ENCODE results near the gene PRKN. TPM values are rescaled to one million over a fixed set of nuclear protein-coding genes. Genes with fewer than 3 reads are reported as not detected.

Gene PRKN
- total RNA-seq, 4 donors from 2014 or later, result 6.3 to 11.9 (median 9.5) TPM

DNA sequence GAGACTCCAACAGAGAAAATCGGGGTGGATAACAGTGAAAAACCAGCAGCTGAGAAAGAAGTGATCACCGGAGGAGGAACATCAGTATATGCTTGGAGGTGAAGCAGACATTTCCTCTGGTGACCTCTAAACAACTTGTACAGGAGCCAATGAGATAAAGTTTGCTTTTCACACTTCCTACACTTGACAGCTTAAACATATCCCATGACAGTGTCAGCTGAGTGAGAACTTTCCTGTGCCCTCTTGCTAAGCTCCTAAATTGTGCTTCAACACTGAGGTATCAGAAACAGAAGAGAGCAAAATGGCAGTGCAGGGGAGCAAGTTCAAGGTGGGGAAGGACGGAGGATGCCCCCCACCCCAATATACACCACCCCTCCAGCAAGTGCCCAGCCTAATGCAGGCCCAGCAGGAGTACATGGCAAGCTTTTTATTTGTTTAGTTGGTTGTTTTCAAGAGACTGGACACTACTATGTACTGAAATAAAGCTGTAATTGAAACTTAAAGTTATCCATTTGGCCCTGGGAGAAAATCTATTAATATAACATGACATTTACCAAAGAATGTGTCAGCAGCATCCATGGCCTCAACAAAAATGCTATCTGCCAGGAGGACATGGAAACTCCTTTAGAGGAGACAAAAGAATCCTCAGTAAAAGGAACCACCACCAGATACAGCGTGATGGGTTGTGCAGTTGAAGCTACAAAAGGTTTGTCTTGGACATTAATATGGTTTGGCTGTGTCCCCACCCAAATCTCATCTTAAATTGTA, 540.2 kb downstream of the PRKN start:
- DNase-seq (ENCODE audit: low spot score in 2 of 2), result no peak
- TF ChIP-seq POLR2A (IDR thresholded peaks at IDR 0.05), result no peak
- TF ChIP-seq, protein P1, sequence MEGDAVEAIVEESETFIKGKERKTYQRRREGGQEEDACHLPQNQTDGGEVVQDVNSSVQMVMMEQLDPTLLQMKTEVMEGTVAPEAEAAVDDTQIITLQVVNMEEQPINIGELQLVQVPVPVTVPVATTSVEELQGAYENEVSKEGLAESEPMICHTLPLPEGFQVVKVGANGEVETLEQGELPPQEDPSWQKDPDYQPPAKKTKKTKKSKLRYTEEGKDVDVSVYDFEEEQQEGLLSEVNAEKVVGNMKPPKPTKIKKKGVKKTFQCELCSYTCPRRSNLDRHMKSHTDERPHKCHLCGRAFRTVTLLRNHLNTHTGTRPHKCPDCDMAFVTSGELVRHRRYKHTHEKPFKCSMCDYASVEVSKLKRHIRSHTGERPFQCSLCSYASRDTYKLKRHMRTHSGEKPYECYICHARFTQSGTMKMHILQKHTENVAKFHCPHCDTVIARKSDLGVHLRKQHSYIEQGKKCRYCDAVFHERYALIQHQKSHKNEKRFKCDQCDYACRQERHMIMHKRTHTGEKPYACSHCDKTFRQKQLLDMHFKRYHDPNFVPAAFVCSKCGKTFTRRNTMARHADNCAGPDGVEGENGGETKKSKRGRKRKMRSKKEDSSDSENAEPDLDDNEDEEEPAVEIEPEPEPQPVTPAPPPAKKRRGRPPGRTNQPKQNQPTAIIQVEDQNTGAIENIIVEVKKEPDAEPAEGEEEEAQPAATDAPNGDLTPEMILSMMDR (IDR thresholded peaks at IDR 0.05), result no peak
- WGBS, 2 donors, result 90 to 92% methylated on average over 4 of the region's 4 CpGs
- intact Hi-C loops (cut with DNase I; ENCODE audit: low total_unique reads), result loop anchor here (5.0 kb wide), 1 partner anchor 1665 kb away; no protein-coding TSS in a partner anchor
- no peak overlapping the region for H3K4me3 ChIP-seq (ENCODE audit: low read depth, poor library complexity, severe bottlenecking)

DNA sequence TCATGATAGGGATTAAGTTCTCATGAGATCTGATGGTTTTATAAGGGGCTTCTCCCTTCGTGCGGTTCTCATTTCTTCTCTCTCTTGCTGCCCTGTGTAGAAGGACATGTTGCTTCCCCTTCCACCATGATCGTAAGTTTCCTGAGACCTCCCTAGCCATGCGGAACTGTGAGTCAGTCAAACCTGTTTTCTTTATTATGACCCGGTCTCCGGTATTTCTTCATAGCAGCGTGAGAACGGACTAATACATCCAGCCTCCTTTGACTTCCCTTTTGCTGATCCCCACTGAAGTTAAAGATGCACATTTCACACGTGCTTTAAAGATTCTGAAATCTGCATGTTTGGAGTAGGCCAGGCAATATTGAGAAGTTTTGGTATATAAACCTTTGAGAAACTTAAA, 543.1 kb downstream of the PRKN start:
- intact Hi-C loops (cut with DNase I; ENCODE audit: low total_unique reads), result no loop called here
- TF ChIP-seq, protein P1 (IDR thresholded peaks at IDR 0.05), result no peak
- TF ChIP-seq POLR2A (IDR thresholded peaks at IDR 0.05), result no peak
- WGBS, 2 donors, result 93 to 94% methylated on average over 9 of the region's 9 CpGs
- no peak for DNase-seq (ENCODE audit: low spot score in 2 of 2)
- H3K4me3 ChIP-seq (ENCODE audit: low read depth, poor library complexity, severe bottlenecking), result no peak overlapping the region

DNA sequence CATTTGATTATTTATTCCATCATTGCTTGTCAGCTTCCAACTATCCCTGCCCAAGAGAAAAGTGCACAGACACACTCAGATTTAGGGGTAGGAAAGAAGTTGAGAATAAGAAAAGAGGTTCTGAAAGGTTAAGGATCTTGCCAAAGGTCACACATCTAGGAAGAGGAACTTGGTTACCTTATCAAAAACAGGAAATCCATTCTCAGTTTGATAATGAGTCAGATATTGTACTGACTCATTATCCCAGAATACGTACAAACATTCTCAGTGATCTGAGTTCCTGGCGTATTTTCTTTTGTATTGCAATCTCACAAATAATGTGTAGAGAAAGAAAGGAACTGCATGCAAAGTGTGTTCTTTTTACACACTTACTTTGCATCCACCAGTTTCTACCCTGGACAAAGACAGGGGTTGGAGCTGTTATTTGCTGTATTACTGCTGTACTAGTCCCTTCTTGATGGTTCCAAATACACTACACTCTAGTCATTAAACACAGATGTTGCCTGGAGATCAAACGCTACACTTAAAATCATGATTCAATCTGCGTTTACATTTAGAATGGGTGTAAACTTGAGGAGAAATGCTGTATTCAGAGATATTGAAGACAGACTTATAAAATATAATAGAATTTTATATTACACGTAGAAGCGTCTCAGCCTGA, 545.7 kb downstream of the PRKN start:
- no peak overlapping the region for H3K4me3 ChIP-seq (ENCODE audit: low read depth, poor library complexity, severe bottlenecking)
- 43 to 50% methylated on average over 6 of the region's 6 CpGs for WGBS, 2 donors
- intact Hi-C loops (cut with DNase I; ENCODE audit: low total_unique reads), result no loop called here
- TF ChIP-seq, protein P1 (IDR thresholded peaks at IDR 0.05), result no peak
- TF ChIP-seq POLR2A (IDR thresholded peaks at IDR 0.05), result no peak
- no peak for DNase-seq (ENCODE audit: low spot score in 2 of 2)

DNA sequence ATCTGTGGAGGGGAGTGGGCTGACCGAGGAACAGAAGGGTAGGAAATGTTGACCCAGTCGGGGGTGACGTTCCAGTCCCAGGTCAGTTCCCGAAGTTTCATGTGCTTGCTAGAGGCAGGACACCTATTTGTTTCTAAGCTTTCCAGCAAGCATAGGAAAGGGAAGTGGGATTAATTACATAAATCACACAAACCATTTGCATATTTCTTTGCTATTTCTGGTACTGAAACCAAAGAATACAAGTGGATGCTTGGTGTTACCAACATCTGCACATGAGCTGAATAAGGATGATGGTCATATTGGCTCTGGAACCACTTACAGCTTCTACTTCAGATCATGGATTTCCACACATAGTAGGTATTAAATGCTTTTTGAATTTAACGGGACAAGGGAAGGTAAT, 546.5 kb downstream of the PRKN start:
- no peak overlapping the region for H3K4me3 ChIP-seq (ENCODE audit: low read depth, poor library complexity, severe bottlenecking)
- intact Hi-C loops (cut with DNase I; ENCODE audit: low total_unique reads), result no loop called here
- no peak for DNase-seq (ENCODE audit: low spot score in 2 of 2)
- WGBS, 2 donors, result 78 to 91% methylated on average over 5 of the region's 5 CpGs
- TF ChIP-seq, protein P1 (IDR thresholded peaks at IDR 0.05), result no peak
- TF ChIP-seq POLR2A (IDR thresholded peaks at IDR 0.05), result no peak

DNA sequence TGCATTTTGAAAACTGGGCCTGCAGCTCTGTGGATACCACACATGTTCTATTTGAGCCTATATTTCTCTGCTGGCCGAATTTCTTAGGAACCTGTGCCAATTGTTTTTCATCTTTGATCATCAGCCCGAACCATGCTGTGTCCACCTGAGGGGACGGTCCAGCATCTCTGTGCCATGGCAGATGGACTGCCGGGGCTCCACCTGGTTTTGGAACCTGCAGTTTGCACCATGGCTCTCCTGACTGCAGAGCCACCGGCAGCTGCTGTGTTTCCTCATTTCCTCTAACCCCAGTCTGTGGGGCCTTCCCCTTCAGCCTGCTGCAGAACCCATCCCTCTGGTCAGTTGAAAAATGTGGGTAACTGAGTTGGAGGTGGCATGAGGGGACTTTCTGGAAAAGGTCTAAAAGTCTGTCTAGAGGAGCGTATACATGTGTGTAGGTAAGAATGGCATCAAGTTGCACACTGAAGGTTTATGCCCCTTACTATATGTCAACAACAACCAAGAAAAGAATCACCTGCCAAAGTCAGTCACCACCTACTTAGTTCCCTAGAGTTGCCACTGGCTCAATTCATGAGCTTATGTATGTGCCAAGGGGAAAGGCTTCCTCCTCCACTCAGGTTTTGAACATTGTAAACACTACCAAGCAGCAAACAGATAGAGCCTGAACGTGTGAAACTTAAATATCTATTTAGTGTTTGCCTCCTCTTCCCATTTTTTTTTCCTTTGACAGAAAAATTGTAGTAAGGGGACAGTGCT, 548.2 kb downstream of the PRKN start:
- DNase-seq (ENCODE audit: low spot score in 2 of 2), result no peak
- TF ChIP-seq, protein P1 (IDR thresholded peaks at IDR 0.05), result no peak
- no peak for TF ChIP-seq POLR2A (IDR thresholded peaks at IDR 0.05)
- intact Hi-C loops (cut with DNase I; ENCODE audit: low total_unique reads), result no loop called here
- 82 to 87% methylated on average over 7 of the region's 7 CpGs for WGBS, 2 donors
- no peak overlapping the region for H3K4me3 ChIP-seq (ENCODE audit: low read depth, poor library complexity, severe bottlenecking)
